Activated B cell treated with CpG ODN at 0.5 μM for 24 hours (primary cell): ENCODE results near the gene ARHGAP26. TPM values are rescaled to one million over a fixed set of nuclear protein-coding genes. Genes with fewer than 3 reads are reported as not detected.
A peak's percentile ranks its signal among the peaks of the same experiment; 100 is the strongest.

Experiments
- ATAC-seq: fragments of 200-7000 bp; cut with Tn5 transposase; one replicate; pipeline ENCODE4 v1.10.0; 2021; ENCODE audit warnings: low read depth, mild to moderate bottlenecking, moderate library complexity
- CTCF ChIA-PET: fragments of 350-600 bp; sonication (Branson Sonifier 250); formaldehyde crosslinking; loops from one replicate; lab custom pipeline; 2021; ENCODE audit warnings: antibody characterized with exemption; lab: Charles Lee
- POLR2A ChIA-PET: fragments of 350-600 bp; sonication (Branson Sonifier 250); formaldehyde crosslinking; loops from one replicate; lab custom pipeline; 2021; ENCODE audit warnings: antibody characterized with exemption; lab: Charles Lee
- DNase-seq: peaks from one replicate; pipeline ENCODE4 v3.0.0; 2022
- H3K27ac Mint-ChIP-seq: one replicate; pipeline ENCODE4 v1.8.0; 2020; ENCODE audit warnings: mixed read lengths
- H3K27me3 Mint-ChIP-seq: one replicate; pipeline ENCODE4 v1.8.0; 2021; ENCODE audit warnings: mixed read lengths
- H3K36me3 Mint-ChIP-seq: one replicate; pipeline ENCODE4 v1.8.0; 2021; ENCODE audit warnings: low read depth, mixed read lengths
- H3K4me1 Mint-ChIP-seq: one replicate; pipeline ENCODE4 v1.8.0; 2021; ENCODE audit warnings: mixed read lengths
- H3K4me3 Mint-ChIP-seq: one replicate; pipeline ENCODE4 v1.8.0; 2020; ENCODE audit warnings: mild to moderate bottlenecking, mixed read lengths
- H3K9me3 Mint-ChIP-seq: one replicate; pipeline ENCODE4 v1.8.0; 2020; ENCODE audit warnings: mixed read lengths
- intact Hi-C: fragments of 100-400 bp; cut with micrococcal nuclease; formaldehyde crosslinking; loops from one replicate; pipeline ENCODE4 v1.15.1; 2024
- total RNA-seq: library from RNA; stranded (reverse); gene quantifications from 2 replicates; pipeline ENCODE4 v1.2.3, GENCODE V29; 2022
- TF ChIP-seq, protein P1 (sequence below): fragments of 200-600 bp; IDR thresholded peaks from one replicate; pipeline ENCODE4 v1.8.0; 2022; ENCODE audit warnings: antibody characterized with exemption, mild to moderate bottlenecking

Gene ARHGAP26
- total RNA-seq, 1 donor from 2014 or later, result 20.9 TPM

GRCh38 chr5:143017992-143018391 lies 247.8 kb downstream of the ARHGAP26 start:
- CTCF ChIA-PET, result no interaction called here
- DNase-seq (no peak), ATAC-seq (no peak)
- Mint-ChIP-seq H3K4me1 (peaks cover 14% of the 10 kb centered on the region), H3K27ac (no peak overlapping the region), H3K36me3 (no peaks in the 10 kb centered on the region), H3K9me3 (no peaks in the 10 kb centered on the region), H3K4me3 (no peak overlapping the region), H3K27me3 (no peaks in the 10 kb centered on the region)
- TF ChIP-seq, protein P1, sequence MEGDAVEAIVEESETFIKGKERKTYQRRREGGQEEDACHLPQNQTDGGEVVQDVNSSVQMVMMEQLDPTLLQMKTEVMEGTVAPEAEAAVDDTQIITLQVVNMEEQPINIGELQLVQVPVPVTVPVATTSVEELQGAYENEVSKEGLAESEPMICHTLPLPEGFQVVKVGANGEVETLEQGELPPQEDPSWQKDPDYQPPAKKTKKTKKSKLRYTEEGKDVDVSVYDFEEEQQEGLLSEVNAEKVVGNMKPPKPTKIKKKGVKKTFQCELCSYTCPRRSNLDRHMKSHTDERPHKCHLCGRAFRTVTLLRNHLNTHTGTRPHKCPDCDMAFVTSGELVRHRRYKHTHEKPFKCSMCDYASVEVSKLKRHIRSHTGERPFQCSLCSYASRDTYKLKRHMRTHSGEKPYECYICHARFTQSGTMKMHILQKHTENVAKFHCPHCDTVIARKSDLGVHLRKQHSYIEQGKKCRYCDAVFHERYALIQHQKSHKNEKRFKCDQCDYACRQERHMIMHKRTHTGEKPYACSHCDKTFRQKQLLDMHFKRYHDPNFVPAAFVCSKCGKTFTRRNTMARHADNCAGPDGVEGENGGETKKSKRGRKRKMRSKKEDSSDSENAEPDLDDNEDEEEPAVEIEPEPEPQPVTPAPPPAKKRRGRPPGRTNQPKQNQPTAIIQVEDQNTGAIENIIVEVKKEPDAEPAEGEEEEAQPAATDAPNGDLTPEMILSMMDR, result no peak
- POLR2A ChIA-PET, result interaction anchor here (0.6 kb wide), 1 partner anchor 20 kb away, joined by 4 read pairs; no protein-coding TSS in a partner anchor
- intact Hi-C loops, result loop anchor here (1.0 kb wide), 1 partner anchor 807 kb away; no protein-coding TSS in a partner anchor

DNA sequence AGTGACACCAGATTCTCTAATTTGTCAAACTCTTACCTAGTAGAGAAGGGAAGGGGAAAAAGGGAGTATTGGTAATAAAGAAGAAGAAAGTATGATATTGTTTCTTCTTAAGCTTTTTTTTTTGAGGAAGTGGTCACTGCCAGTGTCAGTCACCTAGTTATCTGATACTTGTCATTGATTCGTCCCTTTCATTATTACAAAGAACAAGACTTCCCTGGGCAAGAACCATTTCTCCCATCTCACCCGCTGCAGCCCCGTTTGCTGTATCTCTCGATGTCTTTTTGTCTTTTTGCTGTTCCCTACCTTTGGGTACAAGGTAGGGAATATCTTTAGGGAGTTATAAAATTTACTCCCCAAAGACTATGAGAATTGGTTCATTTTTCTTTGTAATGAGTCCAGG lies 249.0 kb downstream of the ARHGAP26 start:
- no peaks in the 10 kb centered on the region for H3K36me3 Mint-ChIP-seq
- no peak overlapping the region for H3K27ac Mint-ChIP-seq
- DNase-seq (no peak), ATAC-seq (peak; percentile 33)
- intact Hi-C loops, result no loop called here
- H3K27me3 Mint-ChIP-seq, result no peaks in the 10 kb centered on the region
- peaks cover 18% of the 10 kb centered on the region for H3K4me1 Mint-ChIP-seq
- POLR2A ChIA-PET, result interaction anchor here (1.1 kb wide), 1 partner anchor 17 kb away, joined by 3 read pairs; no protein-coding TSS in a partner anchor
- no peaks in the 10 kb centered on the region for H3K9me3 Mint-ChIP-seq
- CTCF ChIA-PET, result interaction anchor here (1.3 kb wide), 1 partner anchor 806 kb away, joined by 4 read pairs; no protein-coding TSS in a partner anchor
- no peak overlapping the region for H3K4me3 Mint-ChIP-seq
- TF ChIP-seq, protein P1, result no peak

DNA sequence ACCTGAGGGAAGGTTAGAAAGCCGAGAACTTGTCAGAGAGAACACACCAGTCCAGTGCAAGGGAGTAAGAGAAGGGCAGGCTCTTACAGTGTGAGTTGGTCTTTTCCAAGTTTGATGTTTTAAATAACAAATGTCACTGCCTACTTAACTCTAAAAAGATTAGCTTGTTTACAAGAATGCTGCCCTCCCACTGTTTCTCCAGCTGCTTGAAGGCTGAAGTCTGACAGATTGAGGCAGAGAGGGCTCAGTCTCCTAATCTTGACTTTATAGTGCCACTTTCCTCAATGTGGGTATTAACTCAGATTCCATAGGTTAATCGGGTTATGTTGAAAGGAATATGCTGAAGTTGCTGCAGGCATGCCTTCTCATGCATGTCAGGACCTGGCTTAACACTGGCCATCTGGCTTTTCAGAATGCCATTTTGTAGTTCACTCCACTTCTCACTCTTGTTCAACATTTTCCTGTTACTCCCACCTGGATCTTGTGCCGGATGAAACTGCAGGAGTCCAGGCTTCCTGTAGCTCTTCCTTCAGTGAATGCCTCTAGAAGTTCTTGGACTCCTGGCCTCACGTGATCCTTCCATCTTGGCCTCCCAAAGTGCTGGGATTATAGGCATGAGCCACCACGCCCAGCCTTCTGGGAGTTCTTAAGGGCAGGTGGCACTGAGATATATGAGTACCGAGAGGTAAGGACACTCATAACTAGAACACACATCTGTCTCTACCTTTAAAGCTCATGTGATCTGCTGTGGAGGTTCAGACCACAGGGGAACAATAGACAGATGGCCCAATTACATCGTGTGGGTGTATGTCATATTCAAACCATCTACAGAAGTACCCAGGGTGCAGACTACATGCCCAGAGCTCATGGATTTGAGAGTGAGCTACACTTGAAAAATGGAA lies 249.7 kb downstream of the ARHGAP26 start:
- ATAC-seq (peak; percentile 59), DNase-seq (no peak)
- Mint-ChIP-seq H3K4me3 (no peak overlapping the region), H3K4me1 (peaks cover 18% of the 10 kb centered on the region), H3K27ac (no peak overlapping the region), H3K36me3 (no peaks in the 10 kb centered on the region), H3K27me3 (no peaks in the 10 kb centered on the region), H3K9me3 (no peaks in the 10 kb centered on the region)
- TF ChIP-seq, protein P1, result no peak
- CTCF ChIA-PET, result interaction anchor here (1.3 kb wide), 1 partner anchor 805 kb away, joined by 4 read pairs; no protein-coding TSS in a partner anchor
- intact Hi-C loops, result no loop called here
- POLR2A ChIA-PET, result no interaction called here

GRCh38 chr5:143021595-143021994 lies 251.4 kb downstream of the ARHGAP26 start:
- CTCF ChIA-PET, result no interaction called here
- DNase-seq (no peak), ATAC-seq (no peak)
- H3K4me3 Mint-ChIP-seq, result no peak overlapping the region
- no peak overlapping the region for H3K27ac Mint-ChIP-seq
- intact Hi-C loops, result no loop called here
- H3K9me3 Mint-ChIP-seq, result no peaks in the 10 kb centered on the region
- TF ChIP-seq, protein P1, result no peak
- POLR2A ChIA-PET, result no interaction called here
- H3K4me1 Mint-ChIP-seq, result peaks cover 17% of the 10 kb centered on the region
- H3K27me3 Mint-ChIP-seq, result no peaks in the 10 kb centered on the region
- H3K36me3 Mint-ChIP-seq, result no peaks in the 10 kb centered on the region

DNA sequence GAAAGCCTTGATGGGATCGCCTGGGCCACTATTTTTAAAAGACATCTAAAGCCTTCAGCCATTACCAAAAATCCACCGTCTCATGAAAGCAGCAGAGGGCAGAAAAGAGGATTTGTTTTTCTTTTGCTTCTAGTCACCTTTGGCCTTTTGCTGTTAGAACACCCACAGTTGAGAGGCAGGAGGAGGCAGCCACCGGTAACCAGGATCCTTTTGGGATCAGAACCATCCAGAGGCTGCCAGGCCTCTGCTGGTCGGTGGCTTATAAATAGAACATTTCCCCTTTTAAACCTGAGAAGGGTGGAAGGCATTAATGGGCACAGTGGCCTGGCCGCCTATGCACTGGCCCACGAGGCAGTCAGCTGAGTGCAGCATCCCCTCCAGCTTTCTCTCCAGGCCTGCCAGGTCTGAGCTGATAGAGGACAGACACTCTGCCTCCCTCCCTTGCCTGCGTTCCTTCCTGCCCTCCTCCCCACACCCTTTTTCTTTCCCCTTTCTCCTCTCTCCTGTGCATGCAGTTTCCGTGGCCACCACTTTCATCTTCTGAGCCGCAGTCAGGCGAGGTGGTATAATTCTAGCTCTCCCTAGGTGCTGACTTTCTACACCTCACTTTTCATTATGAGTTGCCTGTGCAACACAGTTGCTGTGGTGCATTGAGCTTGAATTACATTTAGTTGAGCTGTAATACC lies 253.4 kb downstream of the ARHGAP26 start:
- Mint-ChIP-seq H3K4me1 (peaks cover 16% of the 10 kb centered on the region), H3K9me3 (no peaks in the 10 kb centered on the region), H3K4me3 (no peak overlapping the region), H3K36me3 (no peaks in the 10 kb centered on the region), H3K27me3 (no peaks in the 10 kb centered on the region), H3K27ac (no peak overlapping the region)
- TF ChIP-seq, protein P1, result no peak
- intact Hi-C loops, result no loop called here
- ATAC-seq, result no peak
- DNase-seq, result no peak
- ChIA-PET POLR2A (interaction anchor here (0.5 kb wide), 1 partner anchor 20 kb away, joined by 8 read pairs; no protein-coding TSS in a partner anchor), CTCF (no interaction called here)
